Stomach (tissue), 9 donors: ENCODE results near the gene UMOD. TPM values are rescaled to one million over a fixed set of nuclear protein-coding genes. Genes with fewer than 3 reads are reported as not detected.

ENCODE experiments used
- DNase-seq, 2 donors: peaks; one replicate each; pipeline versions ENCODE4 v3.0.0 to v3.0.0-alpha.2; 2013 to 2019
- H3K27ac ChIP-seq, 5 donors: fragments of 200-600 bp in 4 of 5; sonication (generic) in 4 of 5; one replicate each; pipeline ENCODE4 v1.5.1; 2013 to 2019; ENCODE audit warnings: mild to moderate bottlenecking in 1 of 5, moderate library complexity in 1 of 5
- H3K27me3 ChIP-seq, 3 donors: fragments of 200-600 bp; sonication (generic); one replicate each; pipeline ENCODE4 v1.5.1; 2017 to 2019; ENCODE audit warnings: mixed run types in 1 of 3
- H3K36me3 ChIP-seq, 4 donors: fragments of 200-600 bp; sonication (generic); 1 replicate in 3 of 4; 2 replicates in 1 of 4; pipeline ENCODE4 v1.5.1; 2016 to 2019
- H3K4me1 ChIP-seq, 4 donors: fragments of 200-600 bp; sonication (generic); one replicate each; pipeline ENCODE4 v1.5.1; 2016 to 2019
- H3K4me3 ChIP-seq, 4 donors: fragments of 200-600 bp; sonication (generic) in 3 of 4; one replicate each; pipeline ENCODE4 v1.5.1; 2016 to 2019; ENCODE audit warnings: mild to moderate bottlenecking in 1 of 4
- H3K9me3 ChIP-seq, 4 donors: fragments of 200-600 bp; sonication (generic); one replicate each; pipeline ENCODE4 v1.5.1; 2016 to 2019
- EP300 ChIP-seq: sonication (generic); formaldehyde crosslinking; IDR thresholded peaks from one replicate; pipeline ENCODE4 v1.6.1; 2017; ENCODE audit warnings: antibody characterized with exemption
- POLR2A ChIP-seq, 4 donors: fragments of 450-650 bp; IDR thresholded peaks; one replicate each; pipeline ENCODE4 v1.6.1; 2016; ENCODE audit warnings: antibody characterized with exemption in 4 of 4, control low read depth in 2 of 4, mild to moderate bottlenecking in 1 of 4, moderate library complexity in 1 of 4
- POLR2AphosphoS5 ChIP-seq, 3 donors: sonication (generic); formaldehyde crosslinking; IDR thresholded peaks; one replicate each; pipeline ENCODE4 v1.6.1; 2016; ENCODE audit warnings: antibody characterized with exemption in 3 of 3
- WGBS, 5 donors: extraction: QIAGEN DNeasy Blood & Tissue Kit in 3 of 5; methylation state at CpG; one replicate each; pipeline versions ENCODE4 v1.1.5 to v1.1.7; 2013 to 2018; 5-methylcytosine and 5-hydroxymethylcytosine counted together
- intact Hi-C: fragments of 100-400 bp; cut with DNase I; formaldehyde crosslinking; loops from one replicate; pipeline ENCODE4 v1.15.1; 2023; ENCODE audit warnings: low total_unique reads
- polyA plus RNA-seq, 3 donors: library from polyadenylated mRNA; stranded (reverse); fragments of 200-250 nt; gene quantifications; one replicate each; pipeline ENCODE4 v1.2.3, GENCODE V29; 2013
- total RNA-seq, 5 donors: library from RNA; depleted of rRNA; stranded (reverse); fragments of >200 nt; gene quantifications; one replicate each; pipeline versions ENCODE4 v1.1.0 to v1.2.3, GENCODE V29; 2014 to 2016
- TF ChIP-seq, protein P1 (sequence below), 7 experiments: fragments of 450-650 bp in 4 of 7; fragments of 200-600 bp in 3 of 7; sonication (generic) in 3 of 7; IDR thresholded peaks; one replicate each; pipeline ENCODE4 v1.5.1; 2016 to 2019; ENCODE audit warnings: antibody characterized with exemption in 7 of 7, control low read depth in 2 of 7, mild to moderate bottlenecking in 1 of 7
- donor health status: healthy with polysubstance abuse.
- donor health status: Bipolar disorder and iron deficiency.
- donor health status: healthy.

Gene UMOD
- total and polyA plus RNA-seq, 8 donors: 0.25 to 3.0 (median 0.53) TPM; not detected in 3

DNA sequence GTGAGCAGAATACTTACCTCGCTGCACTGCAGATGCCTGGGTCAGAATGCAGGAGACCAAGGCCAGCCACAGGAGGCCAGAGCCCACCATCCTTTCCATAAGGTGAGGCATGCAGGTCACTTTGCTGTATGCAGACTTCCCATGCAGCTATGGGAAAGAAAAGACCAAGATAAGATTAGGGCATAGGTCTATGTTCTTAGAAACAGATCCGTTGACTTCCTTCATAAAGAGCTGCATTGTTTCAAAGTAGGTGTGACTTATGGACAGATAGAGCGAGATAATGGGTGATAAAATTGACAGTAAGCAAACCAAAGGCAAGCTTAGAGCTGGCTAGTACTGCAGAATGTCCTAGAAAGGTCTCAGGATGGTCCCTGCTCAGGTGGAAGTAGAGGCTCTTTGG is 26.2 kb downstream of the UMOD start:
- TF ChIP-seq, protein P1, sequence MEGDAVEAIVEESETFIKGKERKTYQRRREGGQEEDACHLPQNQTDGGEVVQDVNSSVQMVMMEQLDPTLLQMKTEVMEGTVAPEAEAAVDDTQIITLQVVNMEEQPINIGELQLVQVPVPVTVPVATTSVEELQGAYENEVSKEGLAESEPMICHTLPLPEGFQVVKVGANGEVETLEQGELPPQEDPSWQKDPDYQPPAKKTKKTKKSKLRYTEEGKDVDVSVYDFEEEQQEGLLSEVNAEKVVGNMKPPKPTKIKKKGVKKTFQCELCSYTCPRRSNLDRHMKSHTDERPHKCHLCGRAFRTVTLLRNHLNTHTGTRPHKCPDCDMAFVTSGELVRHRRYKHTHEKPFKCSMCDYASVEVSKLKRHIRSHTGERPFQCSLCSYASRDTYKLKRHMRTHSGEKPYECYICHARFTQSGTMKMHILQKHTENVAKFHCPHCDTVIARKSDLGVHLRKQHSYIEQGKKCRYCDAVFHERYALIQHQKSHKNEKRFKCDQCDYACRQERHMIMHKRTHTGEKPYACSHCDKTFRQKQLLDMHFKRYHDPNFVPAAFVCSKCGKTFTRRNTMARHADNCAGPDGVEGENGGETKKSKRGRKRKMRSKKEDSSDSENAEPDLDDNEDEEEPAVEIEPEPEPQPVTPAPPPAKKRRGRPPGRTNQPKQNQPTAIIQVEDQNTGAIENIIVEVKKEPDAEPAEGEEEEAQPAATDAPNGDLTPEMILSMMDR (IDR thresholded peaks at IDR 0.05): no peak
- TF ChIP-seq POLR2A (IDR thresholded peaks at IDR 0.05) (no peak), EP300 (no peak), POLR2AphosphoS5 (IDR thresholded peaks at IDR 0.05) (no peak)
- no peaks in the 10 kb centered on the region for H3K9me3 ChIP-seq
- DNase-seq: no peak
- H3K27ac ChIP-seq: no peak overlapping the region
- WGBS, 5 donors: 26 to 57% (median 32%) methylated on average over 3 of the region's 3 CpGs
- no peaks in the 10 kb centered on the region for H3K36me3 ChIP-seq
- no peak overlapping the region for H3K4me3 ChIP-seq
- intact Hi-C loops: no loop called here
- H3K27me3 ChIP-seq: no peaks in the 10 kb centered on the region
- H3K4me1 ChIP-seq: peaks cover 0 to 15% (median 10%) of the 10 kb centered on the region in 4 donors

DNA sequence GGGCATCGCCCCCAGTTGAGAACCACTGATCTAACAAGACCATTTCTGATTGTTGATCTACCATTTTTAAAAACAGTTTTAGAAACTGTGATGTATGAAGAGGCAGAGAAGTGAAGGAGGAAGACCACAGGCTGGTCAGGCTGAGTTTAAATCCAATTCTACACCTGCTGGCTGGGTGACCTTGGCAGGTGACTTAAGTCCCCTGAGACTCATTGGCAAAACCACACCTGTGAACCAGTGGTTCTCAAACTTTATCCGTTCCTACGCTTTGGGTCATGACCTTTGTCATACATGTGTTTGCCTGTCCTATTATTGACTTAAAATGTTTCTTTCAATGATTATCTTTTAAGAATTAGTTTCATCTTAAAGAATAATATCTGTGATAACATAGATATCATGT is 27.5 kb downstream of the UMOD start:
- intact Hi-C loops: no loop called here
- H3K27ac ChIP-seq: no peak overlapping the region
- 37 to 75% (median 50%) methylated on average over 3 of the region's 3 CpGs for WGBS, 5 donors

DNA sequence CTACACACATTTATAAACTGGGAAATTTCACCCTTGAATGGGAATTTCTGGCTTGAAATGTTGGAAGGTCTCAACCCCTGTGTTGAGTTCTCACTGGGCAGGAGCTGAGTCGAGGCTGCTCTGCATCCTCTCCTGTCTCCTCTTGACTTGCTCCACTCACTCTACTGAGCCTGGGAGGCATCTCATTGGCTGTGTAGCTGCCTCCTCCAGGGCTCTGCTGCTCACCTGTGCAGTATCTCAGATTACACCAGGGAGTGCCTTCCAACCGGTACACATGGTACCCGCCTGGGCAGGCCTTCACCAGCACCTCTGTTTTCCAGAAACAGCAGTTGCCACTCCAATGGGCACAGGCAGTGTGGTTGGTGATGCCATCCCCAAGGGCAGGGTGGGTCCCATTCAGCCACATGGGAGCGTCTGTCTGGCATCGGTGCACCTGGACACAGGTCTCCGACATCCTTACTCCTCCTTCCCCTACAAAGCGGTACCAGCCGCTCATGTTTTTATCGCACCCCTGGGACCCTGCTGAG is 28.9 kb downstream of the UMOD start:
- TF ChIP-seq, protein P1 (IDR thresholded peaks at IDR 0.05): no peak
- TF ChIP-seq POLR2AphosphoS5 (IDR thresholded peaks at IDR 0.05) (no peak), EP300 (no peak)
- intact Hi-C loops: no loop called here
- Histone ChIP-seq H3K27ac (no peak overlapping the region), H3K9me3 (no peaks in the 10 kb centered on the region), H3K36me3 (no peaks in the 10 kb centered on the region), H3K4me3 (no peak overlapping the region), H3K4me1 (peaks cover 0 to 15% (median 10%) of the 10 kb centered on the region in 4 donors), H3K27me3 (no peaks in the 10 kb centered on the region)
- DNase-seq: no peak
- 73 to 85% (median 81%) methylated on average over 9 of the region's 9 CpGs for WGBS, 5 donors

More for the DNA sequence above, 27.5 kb downstream of the UMOD start:
- H3K4me3 ChIP-seq: no peak overlapping the region
- DNase-seq: no peak
- H3K9me3 ChIP-seq: no peaks in the 10 kb centered on the region
- H3K36me3 ChIP-seq: no peaks in the 10 kb centered on the region
- H3K27me3 ChIP-seq: no peaks in the 10 kb centered on the region
- H3K4me1 ChIP-seq: peaks cover 0 to 15% (median 10%) of the 10 kb centered on the region in 4 donors
- TF ChIP-seq POLR2A (IDR thresholded peaks at IDR 0.05) (no peak), POLR2AphosphoS5 (IDR thresholded peaks at IDR 0.05) (no peak), EP300 (no peak)
- TF ChIP-seq, protein P1 (IDR thresholded peaks at IDR 0.05): no peak

DNA sequence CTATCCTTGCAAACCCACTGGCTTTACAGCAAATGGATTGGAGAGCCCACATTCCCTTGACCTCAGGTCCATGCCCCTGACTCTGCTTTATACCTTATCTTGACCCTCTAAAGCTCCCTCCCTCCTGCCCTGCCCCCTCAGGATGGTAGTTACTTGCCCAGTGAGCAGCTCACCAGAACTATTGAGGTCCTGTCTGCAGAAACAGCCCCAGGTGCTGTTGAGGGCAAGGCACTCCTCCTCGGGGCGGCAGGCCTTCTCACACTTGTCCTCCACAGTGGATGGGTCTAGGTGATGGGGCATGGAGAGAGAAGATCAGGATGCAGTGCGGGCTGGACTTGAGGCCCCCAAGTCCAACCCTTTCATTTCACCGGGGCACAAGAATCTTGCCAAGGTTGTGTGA is 29.8 kb downstream of the UMOD start:
- no peak for DNase-seq
- Histone ChIP-seq H3K27me3 (no peaks in the 10 kb centered on the region), H3K9me3 (no peaks in the 10 kb centered on the region), H3K27ac (no peak overlapping the region), H3K36me3 (no peaks in the 10 kb centered on the region), H3K4me1 (peaks cover 0 to 15% (median 10%) of the 10 kb centered on the region in 4 donors), H3K4me3 (no peak overlapping the region)
- intact Hi-C loops: no loop called here
- TF ChIP-seq POLR2AphosphoS5 (IDR thresholded peaks at IDR 0.05): no peak
- TF ChIP-seq EP300: no peak
- no peak for TF ChIP-seq POLR2A (IDR thresholded peaks at IDR 0.05)
- TF ChIP-seq, protein P1 (IDR thresholded peaks at IDR 0.05): no peak
- WGBS, 5 donors: 91 to 100% (median 94%) methylated on average over 4 of the region's 4 CpGs
